Colonic mucosa (tissue), 4 donors: ENCODE measurements around the gene AMIGO2. TPM values are rescaled to one million over a fixed set of nuclear protein-coding genes. Genes with fewer than 3 reads are reported as not detected.
"Not testable (repeated sequence)": the region's sequence is repeated elsewhere in the genome, so short reads cannot be mapped to it uniquely, and the experiment has no call there.

Source experiments
- DNase-seq: peaks from one replicate; pipeline ENCODE4 v3.0.0-alpha.2; 2020
- H3K27ac ChIP-seq: fragments of 200-600 bp; one replicate; pipeline ENCODE4 v1.8.0; 2021
- H3K27me3 ChIP-seq: fragments of 200-600 bp; one replicate; pipeline ENCODE4 v1.8.0; 2021
- H3K36me3 ChIP-seq: fragments of 200-600 bp; one replicate; pipeline ENCODE4 v1.8.0; 2021
- H3K4me1 ChIP-seq: fragments of 200-600 bp; one replicate; pipeline ENCODE4 v1.8.0; 2021; ENCODE audit warnings: mild to moderate bottlenecking
- H3K4me3 ChIP-seq: fragments of 200-600 bp; one replicate; pipeline ENCODE4 v1.8.0; 2021
- H3K9ac ChIP-seq, 2 donors: one replicate each; pipeline ENCODE4 v1.7.0; 2013; ENCODE audit warnings: control low read depth in 2 of 2, low read depth in 2 of 2, low read length in 2 of 2
- H3K9me3 ChIP-seq: fragments of 200-600 bp; one replicate; pipeline ENCODE4 v1.8.0; 2021
- intact Hi-C: fragments of 100-400 bp; cut with DNase I; formaldehyde crosslinking; loops from one replicate; pipeline ENCODE4 v1.14.1; 2022
- total RNA-seq, 2 donors: library from RNA; stranded (reverse); fragmentation: NEBNext Ultra II Directional in 1 of 2; extraction: Animal tissue kit (Norgen Biotek cat#: 25700) in 1 of 2; gene quantifications; one replicate each; pipeline ENCODE4 v1.2.1, GENCODE V29; 2021
- TF ChIP-seq, protein P1 (sequence below): fragments of 200-600 bp; IDR thresholded peaks from one replicate; pipeline ENCODE4 v1.8.0; 2022; ENCODE audit warnings: antibody characterized with exemption, mild to moderate bottlenecking
- donor health status: healthy.
- donor health status: DM: no; HTN: no; CAD: no.
- donor health status: DM: no; HTN: no; CAD: no.

AMIGO2 gene
- total RNA-seq, 2 donors from 2014 or later: 2.0 to 11.1 TPM

DNA sequence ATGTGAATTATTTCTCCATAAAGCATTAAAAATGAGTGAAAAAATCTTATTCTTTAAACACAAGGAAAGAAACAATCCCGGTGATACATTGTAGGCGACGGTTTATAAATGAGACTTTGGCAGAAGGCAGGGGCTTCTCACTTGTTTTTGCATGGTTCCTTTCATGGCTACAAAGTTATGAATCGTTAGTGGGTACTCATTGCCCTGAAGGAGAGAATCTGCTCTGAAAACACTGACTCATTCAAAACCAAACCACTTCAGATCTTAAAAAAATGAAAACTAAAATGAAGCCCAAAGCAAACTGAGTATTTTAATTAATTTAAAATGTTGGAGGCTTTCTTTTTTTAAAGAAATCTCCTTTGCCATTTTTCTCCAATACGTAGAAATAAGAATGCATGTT, 41.4 kb upstream of the AMIGO2 start:
- Histone ChIP-seq H3K4me1 (no peaks in the 10 kb centered on the region), H3K36me3 (no peaks in the 10 kb centered on the region), H3K27ac (no peak overlapping the region), H3K9me3 (no peaks in the 10 kb centered on the region), H3K4me3 (no peak overlapping the region), H3K9ac (no peak overlapping the region), H3K27me3 (no peaks in the 10 kb centered on the region)
- intact Hi-C loops: no loop called here
- DNase-seq: no peak
- TF ChIP-seq, protein P1, sequence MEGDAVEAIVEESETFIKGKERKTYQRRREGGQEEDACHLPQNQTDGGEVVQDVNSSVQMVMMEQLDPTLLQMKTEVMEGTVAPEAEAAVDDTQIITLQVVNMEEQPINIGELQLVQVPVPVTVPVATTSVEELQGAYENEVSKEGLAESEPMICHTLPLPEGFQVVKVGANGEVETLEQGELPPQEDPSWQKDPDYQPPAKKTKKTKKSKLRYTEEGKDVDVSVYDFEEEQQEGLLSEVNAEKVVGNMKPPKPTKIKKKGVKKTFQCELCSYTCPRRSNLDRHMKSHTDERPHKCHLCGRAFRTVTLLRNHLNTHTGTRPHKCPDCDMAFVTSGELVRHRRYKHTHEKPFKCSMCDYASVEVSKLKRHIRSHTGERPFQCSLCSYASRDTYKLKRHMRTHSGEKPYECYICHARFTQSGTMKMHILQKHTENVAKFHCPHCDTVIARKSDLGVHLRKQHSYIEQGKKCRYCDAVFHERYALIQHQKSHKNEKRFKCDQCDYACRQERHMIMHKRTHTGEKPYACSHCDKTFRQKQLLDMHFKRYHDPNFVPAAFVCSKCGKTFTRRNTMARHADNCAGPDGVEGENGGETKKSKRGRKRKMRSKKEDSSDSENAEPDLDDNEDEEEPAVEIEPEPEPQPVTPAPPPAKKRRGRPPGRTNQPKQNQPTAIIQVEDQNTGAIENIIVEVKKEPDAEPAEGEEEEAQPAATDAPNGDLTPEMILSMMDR: no peak

DNA sequence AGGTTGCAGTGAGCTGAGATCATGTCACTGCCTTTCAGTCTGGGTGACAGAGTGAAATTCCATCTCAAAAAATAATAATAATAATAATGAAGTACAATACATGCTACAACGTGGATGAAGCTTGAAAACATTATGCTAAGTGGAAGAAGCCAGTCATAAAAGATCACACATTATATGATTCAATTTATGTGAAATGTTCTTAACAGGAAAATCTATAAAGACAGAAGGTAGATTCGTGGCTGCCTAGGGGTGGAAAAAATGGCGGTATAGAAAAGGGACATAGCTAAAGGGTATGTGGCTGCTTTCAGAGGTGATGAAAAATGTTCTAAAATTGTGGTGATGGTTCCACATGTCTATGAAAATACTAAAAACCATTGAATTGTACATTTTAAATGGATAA, 41.0 kb upstream of the AMIGO2 start:
- Histone ChIP-seq H3K4me1 (no peaks in the 10 kb centered on the region), H3K27ac (no peak overlapping the region), H3K27me3 (no peaks in the 10 kb centered on the region), H3K9ac (no peak overlapping the region), H3K4me3 (no peak overlapping the region), H3K36me3 (no peaks in the 10 kb centered on the region), H3K9me3 (no peaks in the 10 kb centered on the region)
- no peak for DNase-seq
- intact Hi-C loops: no loop called here
- TF ChIP-seq, protein P1: no peak

DNA sequence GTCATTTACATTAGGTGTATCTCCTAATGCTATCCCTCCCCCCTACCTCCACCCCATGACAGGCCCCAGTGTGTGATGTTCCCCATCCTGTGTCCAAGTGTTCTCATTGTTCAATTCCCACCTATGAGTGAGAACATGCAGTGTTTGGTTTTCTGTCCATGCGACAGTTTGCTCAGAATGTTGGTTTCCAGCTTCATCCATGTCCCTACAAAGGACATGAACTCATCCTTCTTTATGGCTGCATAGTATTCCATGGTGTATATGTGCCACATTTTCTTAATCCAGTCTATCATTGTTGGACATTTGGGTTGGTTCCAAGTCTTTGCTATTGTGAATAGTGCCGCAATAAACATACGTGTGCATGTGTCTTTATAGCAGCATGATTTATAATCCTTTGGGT, 37.5 kb upstream of the AMIGO2 start:
- H3K4me3 ChIP-seq, H3K9ac ChIP-seq, H3K36me3 ChIP-seq, H3K27me3 ChIP-seq, DNase-seq, intact Hi-C loops, H3K27ac ChIP-seq, H3K4me1 ChIP-seq, H3K9me3 ChIP-seq: not testable (repeated sequence)

DNA sequence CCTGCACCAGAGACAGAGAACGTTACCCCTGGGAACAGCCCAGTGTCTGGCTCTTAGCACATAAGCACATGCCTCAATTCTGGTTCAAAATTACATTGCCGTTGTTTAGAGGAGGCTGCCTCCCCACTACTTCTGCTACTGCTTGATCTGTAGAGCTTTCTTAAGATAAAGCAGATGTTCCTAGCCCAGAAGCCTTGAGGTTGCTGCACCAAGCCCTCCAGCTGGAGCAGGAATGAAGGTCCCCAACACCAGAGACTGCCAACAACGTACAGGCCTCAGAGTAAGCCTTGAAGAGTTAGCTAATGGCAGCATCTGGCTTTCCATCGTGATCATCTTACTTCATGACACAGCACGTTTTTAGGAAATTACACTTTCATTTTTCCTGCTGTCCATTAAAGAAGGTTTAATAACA, 34.7 kb upstream of the AMIGO2 start:
- Histone ChIP-seq H3K27ac (no peak overlapping the region), H3K9me3 (no peaks in the 10 kb centered on the region), H3K4me1 (no peaks in the 10 kb centered on the region), H3K36me3 (no peaks in the 10 kb centered on the region), H3K27me3 (no peaks in the 10 kb centered on the region), H3K9ac (no peak overlapping the region), H3K4me3 (no peak overlapping the region)
- intact Hi-C loops: no loop called here
- no peak for DNase-seq
- TF ChIP-seq, protein P1: no peak

DNA sequence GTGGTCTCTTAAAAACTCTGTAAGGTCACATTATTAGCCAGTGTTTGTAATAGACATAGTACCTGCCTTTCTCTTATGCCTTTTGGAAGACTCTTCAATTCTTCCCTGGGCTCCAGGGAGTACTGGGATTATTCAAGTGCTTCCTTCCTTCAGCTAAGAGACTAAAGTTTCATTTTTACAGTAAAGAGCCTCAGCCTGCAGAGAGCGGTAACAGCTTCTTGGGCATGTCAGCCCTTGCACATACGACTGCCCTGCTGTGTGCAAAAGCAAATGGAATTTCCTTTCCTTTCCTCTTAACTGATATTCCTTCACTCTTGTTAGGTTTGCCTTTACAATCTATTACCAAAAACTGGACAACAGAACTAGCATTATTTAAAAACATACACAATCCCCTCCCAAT, 32.9 kb upstream of the AMIGO2 start:
- Histone ChIP-seq H3K36me3 (no peaks in the 10 kb centered on the region), H3K4me1 (no peaks in the 10 kb centered on the region), H3K9ac (no peak overlapping the region), H3K9me3 (no peaks in the 10 kb centered on the region), H3K4me3 (no peak overlapping the region), H3K27me3 (no peaks in the 10 kb centered on the region), H3K27ac (no peak overlapping the region)
- DNase-seq: no peak
- intact Hi-C loops: no loop called here
- TF ChIP-seq, protein P1: no peak

DNA sequence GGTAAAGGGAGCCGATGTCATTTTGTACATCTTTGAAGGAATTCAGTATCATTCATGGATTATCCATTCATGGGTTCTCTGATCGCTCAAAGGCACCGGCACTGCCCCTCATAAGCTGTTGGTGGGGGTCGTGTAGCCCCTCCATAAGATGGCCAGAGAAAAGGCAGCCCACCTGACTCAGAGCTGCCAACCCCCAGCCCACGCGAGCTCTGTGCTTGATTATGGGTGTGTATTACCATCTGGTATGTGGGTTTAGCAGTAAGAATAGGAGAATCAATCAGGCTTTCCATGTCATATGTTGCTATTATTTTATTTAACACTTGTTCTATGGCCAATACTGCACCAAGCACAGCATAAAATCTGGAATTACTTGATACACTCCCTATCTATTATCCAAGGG, 32.1 kb upstream of the AMIGO2 start:
- Histone ChIP-seq H3K36me3 (no peaks in the 10 kb centered on the region), H3K9ac (no peak overlapping the region), H3K4me1 (no peaks in the 10 kb centered on the region), H3K27me3 (no peaks in the 10 kb centered on the region), H3K9me3 (no peaks in the 10 kb centered on the region), H3K27ac (no peak overlapping the region), H3K4me3 (no peak overlapping the region)
- no peak for DNase-seq
- intact Hi-C loops: no loop called here
- TF ChIP-seq, protein P1: no peak
